BJ (cell line): Measurements from ENCODE around the gene ETFB. TPM values are rescaled to one million over a fixed set of nuclear protein-coding genes. Genes with fewer than 3 reads are reported as not detected.

Experiments
- CTCF ChIA-PET: fragments of 350-600 bp; formaldehyde crosslinking; extraction: SDS; loops from one replicate; lab custom pipeline; 2021; ENCODE audit warnings: antibody characterized with exemption, inconsistent platforms; lab: Yijun Ruan, JAX
- POLR2A ChIA-PET: fragments of 300-600 bp; sonication (Branson Sonifier 250); formaldehyde crosslinking; extraction: SDS; loops from one replicate; lab custom pipeline; 2021; ENCODE audit warnings: antibody characterized with exemption; lab: Charles Lee
- DNase-seq: peaks from one replicate; pipeline ENCODE4 v3.0.0-alpha.2; 2011; ENCODE audit warnings: low read depth
- H3K27me3 ChIP-seq: 2 replicates; pipeline ENCODE4 v1.6.0; 2011; ENCODE audit warnings: low read length; ENCODE audit not compliant: control insufficient read depth, insufficient read depth
- H3K36me3 ChIP-seq: 2 replicates; pipeline ENCODE4 v1.5.1; 2011; ENCODE audit warnings: low read length; ENCODE audit not compliant: control insufficient read depth, insufficient read depth
- H3K4me3 ChIP-seq: 2 replicates; pipeline ENCODE4 v1.5.1; 2011; ENCODE audit warnings: low read depth, mild to moderate bottlenecking, control low read depth, low read length
- CTCF ChIP-seq: IDR thresholded peaks from 2 replicates; pipeline ENCODE4 v1.5.1; 2011; ENCODE audit warnings: low read depth, mild to moderate bottlenecking, control low read depth, inconsistent platforms, low read length, moderate library complexity; ENCODE audit not compliant: insufficient read depth
- polyA plus RNA-seq: library from polyadenylated mRNA; depleted of rRNA; stranded (reverse); fragments of >200 nt; gene quantifications from 2 replicates; pipeline ENCODE4 v1.2.3, GENCODE V29; 2011

ETFB gene
- polyA plus RNA-seq, 1 experiment = 149 TPM

GRCh38 chr19:51329411-51329810 is 36.8 kb downstream of the ETFB start:
- POLR2A ChIA-PET = no interaction called here
- Histone ChIP-seq H3K36me3 (no peaks in the 10 kb centered on the region), H3K27me3 (no peaks in the 10 kb centered on the region), H3K4me3 (no peak overlapping the region)
- no peak for DNase-seq
- CTCF ChIA-PET = no interaction called here
- TF ChIP-seq CTCF = no peak

GRCh38 chr19:51327066-51328001 is 38.9 kb downstream of the ETFB start:
- no peak for TF ChIP-seq CTCF
- Histone ChIP-seq H3K27me3 (no peaks in the 10 kb centered on the region), H3K4me3 (no peak overlapping the region), H3K36me3 (no peaks in the 10 kb centered on the region)
- CTCF ChIA-PET = no interaction called here
- POLR2A ChIA-PET = no interaction called here
- DNase-seq = no peak

- ChIA-PET CTCF (interaction anchor here (1.2 kb wide), 1 partner anchor 12 kb away, joined by 3 read pairs; no protein-coding TSS in a partner anchor), POLR2A (no interaction called here)
- no peak for DNase-seq
- no peaks in the 10 kb centered on the region for H3K27me3 ChIP-seq
- no peaks in the 10 kb centered on the region for H3K36me3 ChIP-seq
- TF ChIP-seq CTCF = no peak
- no peak overlapping the region for H3K4me3 ChIP-seq
These were observed 39.7 kb downstream of the ETFB start for GRCh38 chr19:51326216-51327065.

GRCh38 chr19:51325161-51325976 is 40.8 kb downstream of the ETFB start:
- no peak for DNase-seq
- Histone ChIP-seq H3K4me3 (no peak overlapping the region), H3K36me3 (no peaks in the 10 kb centered on the region), H3K27me3 (no peaks in the 10 kb centered on the region)
- TF ChIP-seq CTCF = no peak
- CTCF ChIA-PET = interaction anchor here (1.2 kb wide), 1 partner anchor 13 kb away, joined by 3 read pairs; no protein-coding TSS in a partner anchor
- POLR2A ChIA-PET = no interaction called here
